Keratinocyte (primary cell): ENCODE data around the gene PLEKHB2. TPM values are rescaled to one million over a fixed set of nuclear protein-coding genes. Genes with fewer than 3 reads are reported as not detected.

Experiments used
- DNase-seq: peaks from one replicate; pipeline ENCODE4 v3.0.0-alpha.2; 2011; ENCODE audit warnings: low read depth, missing footprints, low spot score
- FAIRE-seq: peaks from 2 replicates; lab custom pipeline; 2011; peaks lifted over from hg19 to GRCh38; lab: Jason Lieb, UNC
- H2AFZ ChIP-seq: 2 replicates; pipeline ENCODE4 v1.6.0; 2012; ENCODE audit warnings: low read length, control low read depth, inconsistent platforms; ENCODE audit not compliant: control insufficient read depth
- H3K27ac ChIP-seq: 2 replicates; pipeline ENCODE4 v1.5.1; 2011; ENCODE audit warnings: low read length; ENCODE audit not compliant: control insufficient read depth, insufficient read depth
- H3K27me3 ChIP-seq: 3 replicates; pipeline ENCODE4 v1.6.0; 2011; ENCODE audit warnings: low read length; ENCODE audit not compliant: control insufficient read depth, insufficient read depth; ENCODE audit errors: extremely low read depth
- H3K36me3 ChIP-seq, 2 experiments: 2 replicates in 1 of 2; 3 replicates in 1 of 2; pipeline ENCODE4 v1.5.1; 2011; ENCODE audit warnings: low read length in 2 of 2, mild to moderate bottlenecking in 1 of 2; ENCODE audit not compliant: control insufficient read depth in 2 of 2, insufficient read depth in 2 of 2; ENCODE audit errors: extremely low read depth in 1 of 2
- H3K4me1 ChIP-seq: 3 replicates; pipeline ENCODE4 v1.5.1; 2011; ENCODE audit warnings: low read length; ENCODE audit not compliant: control insufficient read depth, insufficient read depth; ENCODE audit errors: extremely low read depth
- H3K4me2 ChIP-seq: 3 replicates; pipeline ENCODE4 v1.6.0; 2011; ENCODE audit warnings: low read depth, low read length; ENCODE audit not compliant: control insufficient read depth, insufficient read depth; ENCODE audit errors: extremely low read depth
- H3K4me3 ChIP-seq, 3 experiments: fragments of 200-600 bp in 1 of 3; sonication (generic) in 1 of 3; 2 replicates in 2 of 3; 3 replicates in 1 of 3; pipeline ENCODE4 v1.5.1; 2011 to 2016; ENCODE audit warnings: low read length in 3 of 3, mild to moderate bottlenecking in 3 of 3, control low read depth in 2 of 3, inconsistent platforms in 1 of 3, low read depth in 1 of 3, mixed read lengths in 1 of 3, mixed run types in 1 of 3, moderate library complexity in 1 of 3; ENCODE audit not compliant: control insufficient read depth in 2 of 3, insufficient read depth in 2 of 3; ENCODE audit errors: extremely low read depth in 1 of 3
- H3K79me2 ChIP-seq: 2 replicates; pipeline ENCODE4 v1.6.0; 2012; ENCODE audit warnings: low read length; ENCODE audit not compliant: control insufficient read depth, insufficient read depth
- H3K9ac ChIP-seq: 3 replicates; pipeline ENCODE4 v1.6.0; 2011; ENCODE audit warnings: low read length; ENCODE audit not compliant: control insufficient read depth, insufficient read depth; ENCODE audit errors: extremely low read depth
- H3K9me1 ChIP-seq: 3 replicates; pipeline ENCODE4 v1.6.0; 2011; ENCODE audit warnings: low read length; ENCODE audit not compliant: control insufficient read depth, insufficient read depth; ENCODE audit errors: extremely low read depth
- H3K9me3 ChIP-seq: 2 replicates; pipeline ENCODE4 v1.5.1; 2012; ENCODE audit warnings: low read depth, low read length; ENCODE audit not compliant: control insufficient read depth
- H4K20me1 ChIP-seq: 3 replicates; pipeline ENCODE4 v1.6.0; 2011; ENCODE audit warnings: low read length; ENCODE audit not compliant: control insufficient read depth, insufficient read depth; ENCODE audit errors: extremely low read depth
- EZH2 ChIP-seq: IDR thresholded peaks from one replicate; pipeline ENCODE4 v1.6.1; 2012; ENCODE audit warnings: inconsistent platforms, mild to moderate bottlenecking, low read length, moderate library complexity
- dilution Hi-C: fragments of 300-500 bp; cut with MboI; formaldehyde crosslinking; loops from one replicate; pipeline ENCODE4 v1.7.0; 2020; ENCODE audit warnings: low sequenced_read_pairs; ENCODE audit not compliant: extremely low pct_ligation_motif_present
- polyA plus RNA-seq, 5 experiments: library from polyadenylated mRNA; depleted of rRNA in 3 of 5; stranded (reverse) in 3 of 5; stranded (forward) in 1 of 5; unstranded in 1 of 5; fragments of >200 nt; gene quantifications; 1 replicate in 1 of 5; 2 replicates in 3 of 5; 3 replicates in 1 of 5; pipeline versions ENCODE4 v1.2.1 to v1.2.3, GENCODE V29; 2011 to 2012; ENCODE audit warnings: missing spikeins in 2 of 5, low read depth in 1 of 5, low replicate concordance in 1 of 5
- TF ChIP-seq, protein P1 (sequence below), 3 experiments: IDR thresholded peaks in 1 of 3; conservative IDR thresholded peaks in 1 of 3; optimal IDR thresholded peaks in 1 of 3; 2 replicates in 2 of 3; 3 replicates in 1 of 3; pipeline versions ENCODE3 to v1.5.1; 2011; ENCODE audit warnings: low read length in 3 of 3, mild to moderate bottlenecking in 3 of 3, moderate library complexity in 2 of 3, control low read depth in 1 of 3, inconsistent platforms in 1 of 3; ENCODE audit not compliant: insufficient read depth in 2 of 3; ENCODE audit errors: extremely low read depth in 1 of 3

PLEKHB2 gene
- polyA plus RNA-seq, 1 donor (not counting 4 experiments of a cell fraction or from before 2014, with no cell fraction given) = 77.0 TPM

- DNase-seq (no peak), FAIRE-seq (peak; percentile 60)
- peak overlapping the region; percentile 93 for H3K27ac ChIP-seq
Observed at GRCh38 chr2:131104487-131105155, 515 bp upstream of the PLEKHB2 start.

GRCh38 chr2:131105950-131106801 is 1.0 kb downstream of the PLEKHB2 start:
- Histone ChIP-seq H3K27me3 (no peaks in the 10 kb centered on the region), H4K20me1 (peaks cover 10% of the 10 kb centered on the region), H3K9ac (peak overlapping the region; percentile 95), H3K4me2 (peak overlapping the region; percentile 88), H3K9me1 (no peaks in the 10 kb centered on the region), H3K4me1 (peaks cover 17% of the 10 kb centered on the region), H3K27ac (peak overlapping the region; percentile 93), H3K79me2 (peaks cover 56% of the 10 kb centered on the region), H3K9me3 (no peaks in the 10 kb centered on the region), H2AFZ (no peak overlapping the region), H3K4me3 (peak overlapping the region; percentile 78 to 86 (median 85)), H3K36me3 (no peaks in the 10 kb centered on the region)
- dilution Hi-C loops = no loop called here
- FAIRE-seq (no peak), DNase-seq (no peak)
- TF ChIP-seq EZH2 = no peak
- TF ChIP-seq, protein P1, sequence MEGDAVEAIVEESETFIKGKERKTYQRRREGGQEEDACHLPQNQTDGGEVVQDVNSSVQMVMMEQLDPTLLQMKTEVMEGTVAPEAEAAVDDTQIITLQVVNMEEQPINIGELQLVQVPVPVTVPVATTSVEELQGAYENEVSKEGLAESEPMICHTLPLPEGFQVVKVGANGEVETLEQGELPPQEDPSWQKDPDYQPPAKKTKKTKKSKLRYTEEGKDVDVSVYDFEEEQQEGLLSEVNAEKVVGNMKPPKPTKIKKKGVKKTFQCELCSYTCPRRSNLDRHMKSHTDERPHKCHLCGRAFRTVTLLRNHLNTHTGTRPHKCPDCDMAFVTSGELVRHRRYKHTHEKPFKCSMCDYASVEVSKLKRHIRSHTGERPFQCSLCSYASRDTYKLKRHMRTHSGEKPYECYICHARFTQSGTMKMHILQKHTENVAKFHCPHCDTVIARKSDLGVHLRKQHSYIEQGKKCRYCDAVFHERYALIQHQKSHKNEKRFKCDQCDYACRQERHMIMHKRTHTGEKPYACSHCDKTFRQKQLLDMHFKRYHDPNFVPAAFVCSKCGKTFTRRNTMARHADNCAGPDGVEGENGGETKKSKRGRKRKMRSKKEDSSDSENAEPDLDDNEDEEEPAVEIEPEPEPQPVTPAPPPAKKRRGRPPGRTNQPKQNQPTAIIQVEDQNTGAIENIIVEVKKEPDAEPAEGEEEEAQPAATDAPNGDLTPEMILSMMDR (optimal IDR thresholded peaks at IDR 0.05 in 1 of 3, IDR thresholded peaks at IDR 0.05 in 1 of 3, conservative IDR thresholded peaks at IDR 0.05 in 1 of 3; ENCODE audit: extremely low read depth in 1 of 3, insufficient read depth in 2 of 3, low read length in 3 of 3) = no peak

More at GRCh38 chr2:131104487-131105155, 515 bp upstream of the PLEKHB2 start:
- no peak for TF ChIP-seq EZH2
- TF ChIP-seq, protein P1 (optimal IDR thresholded peaks at IDR 0.05 in 1 of 3, IDR thresholded peaks at IDR 0.05 in 1 of 3, conservative IDR thresholded peaks at IDR 0.05 in 1 of 3; ENCODE audit: extremely low read depth in 1 of 3, insufficient read depth in 2 of 3, low read length in 3 of 3) = no peak
- Histone ChIP-seq H3K9me1 (no peaks in the 10 kb centered on the region), H3K9me3 (no peaks in the 10 kb centered on the region), H2AFZ (peak overlapping the region; percentile 74), H3K79me2 (peaks cover 44% of the 10 kb centered on the region), H3K9ac (peak overlapping the region; percentile 95), H3K4me3 (peak overlapping the region; percentile 78 to 86 (median 85)), H3K36me3 (no peaks in the 10 kb centered on the region), H3K27me3 (no peaks in the 10 kb centered on the region), H4K20me1 (peaks cover 10% of the 10 kb centered on the region), H3K4me1 (peaks cover 17% of the 10 kb centered on the region), H3K4me2 (peak overlapping the region; percentile 88)
- dilution Hi-C loops = no loop called here
